HepG2 (cell line): ENCODE results near the gene PLLP.

Experiments used
- ATAD3A ChIP-seq: sonication (generic); formaldehyde crosslinking; IDR thresholded peaks from 2 replicates; pipeline ENCODE4 v1.4.0; 2020; ENCODE audit warnings: missing genetic modification reagents
- MTERF4 ChIP-seq: sonication (generic); formaldehyde crosslinking; IDR thresholded peaks from 2 replicates; pipeline ENCODE4 v1.8.0; 2023; ENCODE audit warnings: mild to moderate bottlenecking, missing genetic modification reagents
- SUZ12 ChIP-seq: fragments of 150-350 bp; IDR thresholded peaks from 2 replicates; pipeline ENCODE4 v1.6.1; 2014; ENCODE audit warnings: low read depth, low read length
- ZNF274 ChIP-seq: sonication (generic); formaldehyde crosslinking; IDR thresholded peaks from 2 replicates; pipeline ENCODE4 v1.5.1; 2020; ENCODE audit warnings: mild to moderate bottlenecking, missing genetic modification reagents
- ZNF510 ChIP-seq: sonication (generic); formaldehyde crosslinking; IDR thresholded peaks from 2 replicates; pipeline ENCODE4 v1.4.0; 2020; ENCODE audit warnings: low read depth, mild to moderate bottlenecking, missing genetic modification reagents

GRCh38 chr16:57251352-57251751, 33.1 kb downstream of the PLLP start:
- TF ChIP-seq ZNF274: no peak
- TF ChIP-seq ATAD3A (CRISPR knock-in tag): no peak
- TF ChIP-seq SUZ12: no peak
- no peak for TF ChIP-seq ZNF510 (CRISPR knock-in tag)
- no peak for TF ChIP-seq MTERF4 (CRISPR knock-in tag)
